Lower leg skin (tissue), 4 donors: ENCODE measurements around the gene KCNMB2. TPM values are rescaled to one million over a fixed set of nuclear protein-coding genes. Genes with fewer than 3 reads are reported as not detected.

ENCODE experiments used
- DNase-seq, 2 donors: peaks; one replicate each; pipeline ENCODE4 v3.0.0-alpha.2; 2019; ENCODE audit warnings: low spot score in 2 of 2
- H3K4me3 ChIP-seq: fragments of 200-600 bp; sonication (generic); 2 replicates; pipeline ENCODE4 v1.5.1; 2017; ENCODE audit warnings: mild to moderate bottlenecking, low read depth; ENCODE audit not compliant: poor library complexity, severe bottlenecking
- POLR2A ChIP-seq, 2 donors: fragments of 450-650 bp; IDR thresholded peaks; one replicate each; pipeline ENCODE4 v1.6.1; 2016 to 2017; ENCODE audit warnings: antibody characterized with exemption in 2 of 2, mild to moderate bottlenecking in 1 of 2, moderate library complexity in 1 of 2
- WGBS, 2 donors: methylation state at CpG; one replicate each; pipeline ENCODE4 v1.1.5; 2018; 5-methylcytosine and 5-hydroxymethylcytosine counted together
- intact Hi-C: fragments of 100-400 bp; cut with DNase I; formaldehyde crosslinking; loops from one replicate; pipeline ENCODE4 v1.15.0; 2023; ENCODE audit warnings: low total_unique reads
- total RNA-seq, 4 donors: library from RNA; depleted of rRNA; stranded (reverse); fragments of >200 nt; gene quantifications; one replicate each; pipeline ENCODE4 v1.1.0, GENCODE V29; 2016
- TF ChIP-seq, protein P1 (sequence below), 3 donors: fragments of 450-650 bp; IDR thresholded peaks; one replicate each; pipeline ENCODE4 v1.5.1; 2016; ENCODE audit warnings: antibody characterized with exemption in 3 of 3, mild to moderate bottlenecking in 3 of 3, moderate library complexity in 2 of 3

KCNMB2 gene
- total RNA-seq, 4 donors from 2014 or later = not detected

DNA sequence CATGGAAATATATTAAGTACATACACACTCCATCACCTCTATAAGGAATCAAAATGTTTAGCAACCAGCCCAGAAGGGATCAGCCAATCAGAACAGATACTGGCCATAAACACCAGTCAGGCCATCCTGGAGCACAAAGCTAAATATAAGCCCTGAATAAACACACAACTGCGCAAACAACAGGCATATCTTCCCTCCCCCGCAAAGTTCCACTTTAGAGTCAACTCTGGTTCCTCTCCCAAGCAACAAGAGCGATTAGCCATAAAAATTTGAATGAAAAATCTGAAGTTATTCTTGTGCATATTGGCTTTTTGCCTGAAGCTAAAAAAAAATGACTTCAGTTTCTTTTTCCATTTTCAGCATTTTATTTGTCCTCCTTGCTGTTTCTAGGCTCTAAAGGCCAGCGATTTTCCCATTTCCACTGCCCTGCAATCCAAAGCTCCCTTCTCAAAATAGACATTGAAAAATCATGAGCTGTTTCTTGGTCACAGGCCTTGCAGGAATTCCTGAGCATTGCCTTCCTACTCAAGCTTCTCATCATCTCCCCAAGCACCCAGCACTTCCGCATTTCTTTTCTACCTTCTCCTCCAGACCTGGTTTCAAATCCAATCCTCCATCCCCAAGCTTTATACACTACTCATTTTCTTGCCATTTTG is 287.5 kb downstream of the KCNMB2 start:
- TF ChIP-seq, protein P1, sequence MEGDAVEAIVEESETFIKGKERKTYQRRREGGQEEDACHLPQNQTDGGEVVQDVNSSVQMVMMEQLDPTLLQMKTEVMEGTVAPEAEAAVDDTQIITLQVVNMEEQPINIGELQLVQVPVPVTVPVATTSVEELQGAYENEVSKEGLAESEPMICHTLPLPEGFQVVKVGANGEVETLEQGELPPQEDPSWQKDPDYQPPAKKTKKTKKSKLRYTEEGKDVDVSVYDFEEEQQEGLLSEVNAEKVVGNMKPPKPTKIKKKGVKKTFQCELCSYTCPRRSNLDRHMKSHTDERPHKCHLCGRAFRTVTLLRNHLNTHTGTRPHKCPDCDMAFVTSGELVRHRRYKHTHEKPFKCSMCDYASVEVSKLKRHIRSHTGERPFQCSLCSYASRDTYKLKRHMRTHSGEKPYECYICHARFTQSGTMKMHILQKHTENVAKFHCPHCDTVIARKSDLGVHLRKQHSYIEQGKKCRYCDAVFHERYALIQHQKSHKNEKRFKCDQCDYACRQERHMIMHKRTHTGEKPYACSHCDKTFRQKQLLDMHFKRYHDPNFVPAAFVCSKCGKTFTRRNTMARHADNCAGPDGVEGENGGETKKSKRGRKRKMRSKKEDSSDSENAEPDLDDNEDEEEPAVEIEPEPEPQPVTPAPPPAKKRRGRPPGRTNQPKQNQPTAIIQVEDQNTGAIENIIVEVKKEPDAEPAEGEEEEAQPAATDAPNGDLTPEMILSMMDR (IDR thresholded peaks at IDR 0.05) = no peak
- no peak for TF ChIP-seq POLR2A (IDR thresholded peaks at IDR 0.05)
- DNase-seq = no peak
- no peak overlapping the region for H3K4me3 ChIP-seq
- 67 to 80% methylated on average over 5 of the region's 5 CpGs for WGBS, 2 donors
- intact Hi-C loops = loop anchor here (5.0 kb wide), 1 partner anchor 354 kb away; no protein-coding TSS in a partner anchor

DNA sequence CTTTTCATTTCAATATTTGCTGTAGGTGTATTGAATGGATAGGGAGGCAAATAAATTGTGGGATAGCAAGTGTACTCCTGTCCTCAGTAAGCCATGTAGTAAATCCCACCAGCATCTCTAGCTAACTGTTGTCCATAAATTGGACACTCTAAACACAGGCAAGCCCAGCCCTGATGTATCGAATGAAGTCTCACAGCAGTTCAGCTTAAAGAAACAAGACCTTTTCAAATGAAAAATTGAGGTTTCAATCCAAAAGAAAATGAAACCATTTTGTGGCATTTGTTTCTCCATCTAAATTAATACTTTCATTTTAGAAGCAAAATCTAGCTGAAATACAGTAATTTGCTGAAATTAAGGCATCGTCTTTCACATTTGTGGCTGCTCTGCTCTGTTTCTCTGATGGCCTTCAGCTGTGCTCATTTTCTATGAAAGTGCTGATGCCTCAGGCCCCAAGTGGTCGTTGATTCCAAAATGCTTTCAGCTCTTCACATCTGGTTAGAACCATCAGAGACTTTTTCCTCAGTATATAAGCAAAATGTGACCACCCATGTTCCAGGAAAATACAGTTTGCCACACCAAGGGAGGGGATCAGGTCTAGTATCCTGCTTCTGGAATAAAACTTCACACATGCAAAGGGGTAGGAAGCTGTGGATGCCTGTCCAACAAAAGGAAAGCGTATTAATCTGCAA is 290.3 kb downstream of the KCNMB2 start:
- WGBS, 2 donors = 52 to 62% methylated on average over 4 of the region's 4 CpGs
- DNase-seq = no peak
- no peak for TF ChIP-seq POLR2A (IDR thresholded peaks at IDR 0.05)
- TF ChIP-seq, protein P1 (IDR thresholded peaks at IDR 0.05) = no peak
- intact Hi-C loops = no loop called here
- H3K4me3 ChIP-seq = no peak overlapping the region

DNA sequence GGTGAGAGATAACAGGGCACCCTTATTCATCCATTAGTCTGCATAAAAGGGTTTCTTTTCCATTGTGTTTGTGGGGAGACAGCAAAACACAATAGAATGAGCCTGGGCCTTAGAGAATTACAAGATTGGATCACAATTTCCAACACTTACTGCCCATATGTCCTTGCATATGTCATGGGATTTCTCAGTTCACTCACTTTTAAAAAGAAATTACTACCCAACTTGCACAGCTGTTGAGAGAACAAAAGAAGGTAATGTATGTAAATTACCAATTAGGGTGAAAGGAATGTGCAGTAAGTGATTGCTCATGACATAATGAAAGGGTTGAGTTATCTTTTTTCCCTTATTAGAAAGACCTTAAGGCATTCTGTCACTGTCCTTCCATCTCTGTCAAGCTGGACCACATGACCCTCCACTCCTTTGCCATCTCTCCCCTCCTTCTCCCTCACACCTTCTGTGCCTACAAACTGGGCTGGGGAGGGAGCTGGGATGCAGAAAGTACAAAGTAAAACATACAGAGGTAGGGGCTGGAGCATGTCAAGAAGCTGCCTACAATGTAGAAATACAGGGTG is 291.1 kb downstream of the KCNMB2 start:
- intact Hi-C loops = no loop called here
- no peak for DNase-seq
- no peak for TF ChIP-seq POLR2A (IDR thresholded peaks at IDR 0.05)
- TF ChIP-seq, protein P1 (IDR thresholded peaks at IDR 0.05) = no peak
- no peak overlapping the region for H3K4me3 ChIP-seq

DNA sequence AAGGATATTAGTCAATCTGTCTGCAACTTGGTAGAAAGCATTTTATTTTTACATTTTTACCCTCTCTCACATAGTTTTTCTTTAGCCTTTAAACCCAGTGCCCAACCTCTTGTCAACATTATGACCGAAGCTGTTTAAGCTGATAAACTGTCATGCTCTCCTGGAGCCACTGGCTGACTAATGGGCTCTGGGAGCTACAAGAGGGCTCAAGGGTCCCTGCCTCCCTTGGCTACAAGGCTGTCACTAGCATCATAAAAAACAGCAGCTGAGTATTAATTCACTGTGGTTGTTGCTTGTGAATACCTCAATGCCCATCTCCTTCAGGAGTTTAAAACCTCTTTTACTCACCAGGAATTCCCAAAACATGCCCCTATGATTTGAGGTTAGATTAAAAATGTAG is 297.5 kb downstream of the KCNMB2 start:
- no peak overlapping the region for H3K4me3 ChIP-seq
- intact Hi-C loops = no loop called here
- 88 to 90% methylated on average over 1 of the region's 1 CpG for WGBS, 2 donors
- DNase-seq = no peak
- TF ChIP-seq, protein P1 (IDR thresholded peaks at IDR 0.05) = no peak
- TF ChIP-seq POLR2A (IDR thresholded peaks at IDR 0.05) = no peak

DNA sequence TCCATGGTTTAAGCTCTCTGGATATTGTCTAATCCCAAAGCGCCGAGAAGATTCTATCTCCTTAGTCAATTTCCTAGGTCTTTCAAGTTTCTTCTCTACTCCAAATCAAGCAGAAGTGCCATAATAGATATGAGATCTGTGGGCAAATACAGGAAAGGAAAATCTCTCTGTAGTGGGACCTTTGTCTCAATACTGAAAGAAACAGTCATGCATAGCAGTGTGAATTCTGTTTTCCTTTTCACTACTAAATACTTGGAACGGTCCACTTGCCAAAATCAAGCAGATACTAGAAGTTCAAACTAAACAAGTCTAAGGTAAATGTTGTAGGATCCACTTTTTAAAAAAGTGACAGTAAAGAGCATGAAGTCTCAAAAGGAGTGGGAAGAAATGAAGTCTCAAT is 298.8 kb downstream of the KCNMB2 start:
- intact Hi-C loops = no loop called here
- H3K4me3 ChIP-seq = no peak overlapping the region

More for the DNA sequence above, 298.8 kb downstream of the KCNMB2 start:
- WGBS, 2 donors = 86 to 89% methylated on average over 3 of the region's 3 CpGs
- DNase-seq = no peak
- TF ChIP-seq, protein P1 (IDR thresholded peaks at IDR 0.05) = no peak
- TF ChIP-seq POLR2A (IDR thresholded peaks at IDR 0.05) = no peak
